Natural killer cell (primary cell): ENCODE results near the gene KIAA0513. TPM values are rescaled to one million over a fixed set of nuclear protein-coding genes. Genes with fewer than 3 reads are reported as not detected.
A peak's percentile ranks its signal among the peaks of the same experiment; 100 is the strongest.

Experiments used
- ATAC-seq, 3 donors: fragments of 150-1000 bp in 2 of 3; fragments of 200-7000 bp in 1 of 3; cut with Tn5 transposase; 1 replicate in 1 of 3; 2 replicates in 2 of 3; pipeline ENCODE4 v1.10.0; 2021; ENCODE audit warnings: mild to moderate bottlenecking in 2 of 3, moderate library complexity in 2 of 3
- DNase-seq, 2 donors: peaks; one replicate each; pipeline versions ENCODE4 v3.0.0 to v3.0.0-alpha.2; 2013 to 2021; ENCODE audit warnings: mixed read lengths in 1 of 2
- H3K27ac ChIP-seq: one replicate; pipeline ENCODE4 v1.5.1; 2013; ENCODE audit warnings: mild to moderate bottlenecking, low read length
- H3K27me3 ChIP-seq: one replicate; pipeline ENCODE4 v1.6.1; 2013; ENCODE audit warnings: low read length; ENCODE audit not compliant: control insufficient read depth, insufficient read depth
- H3K36me3 ChIP-seq: one replicate; pipeline ENCODE4 v1.6.1; 2013; ENCODE audit warnings: low read length; ENCODE audit not compliant: control insufficient read depth, insufficient read depth
- H3K4me1 ChIP-seq: one replicate; pipeline ENCODE4 v1.6.1; 2013; ENCODE audit warnings: low read length; ENCODE audit not compliant: control insufficient read depth, insufficient read depth
- H3K4me3 ChIP-seq: one replicate; pipeline ENCODE4 v1.5.1; 2013; ENCODE audit warnings: low read length
- H3K9me3 ChIP-seq: one replicate; pipeline ENCODE4 v1.6.1; 2013; ENCODE audit warnings: low read length; ENCODE audit not compliant: control insufficient read depth, insufficient read depth
- H3K27ac Mint-ChIP-seq, 2 donors: one replicate each; pipeline ENCODE4 v1.8.0; 2022; ENCODE audit warnings: mild to moderate bottlenecking in 2 of 2, mixed read lengths in 2 of 2, moderate library complexity in 1 of 2
- H3K27me3 Mint-ChIP-seq, 2 donors: one replicate each; pipeline ENCODE4 v1.8.0; 2022; ENCODE audit warnings: low read depth in 2 of 2, mixed read lengths in 2 of 2
- H3K36me3 Mint-ChIP-seq: one replicate; pipeline ENCODE4 v1.8.0; 2022; ENCODE audit warnings: mixed read lengths
- H3K4me1 Mint-ChIP-seq, 2 donors: one replicate each; pipeline ENCODE4 v1.8.0; 2022; ENCODE audit warnings: mixed read lengths in 2 of 2
- H3K4me3 Mint-ChIP-seq: one replicate; pipeline ENCODE4 v1.8.0; 2022; ENCODE audit warnings: mild to moderate bottlenecking, moderate library complexity, mixed read lengths
- H3K9me3 Mint-ChIP-seq, 2 donors: one replicate each; pipeline ENCODE4 v1.8.0; 2022; ENCODE audit warnings: mixed read lengths in 2 of 2
- WGBS: methylation state at CpG from one replicate; pipeline ENCODE4 v1.1.7; 2013; ENCODE audit warnings: missing lambda C conversion rate; ENCODE audit not compliant: insufficient coverage; 5-methylcytosine and 5-hydroxymethylcytosine counted together
- intact Hi-C: fragments of 100-400 bp; cut with micrococcal nuclease; formaldehyde crosslinking; loops from one replicate; pipeline ENCODE4 v1.14.2; 2022
- total RNA-seq, 4 donors: library from RNA; stranded (reverse); fragments of 120-200 nt in 1 of 4; gene quantifications; one replicate each; pipeline versions ENCODE4 v1.2.3 to v1.2.4, GENCODE V29; 2013 to 2022
- TF ChIP-seq, protein P1 (sequence below): fragments of 200-600 bp; IDR thresholded peaks from one replicate; pipeline ENCODE4 v1.8.0; 2022; ENCODE audit warnings: antibody characterized with exemption

Gene KIAA0513
- total RNA-seq, 3 donors from 2014 or later (not counting 1 experiment from before 2014, with no cell fraction given): 7.9 to 17.7 (median 12.1) TPM

DNA sequence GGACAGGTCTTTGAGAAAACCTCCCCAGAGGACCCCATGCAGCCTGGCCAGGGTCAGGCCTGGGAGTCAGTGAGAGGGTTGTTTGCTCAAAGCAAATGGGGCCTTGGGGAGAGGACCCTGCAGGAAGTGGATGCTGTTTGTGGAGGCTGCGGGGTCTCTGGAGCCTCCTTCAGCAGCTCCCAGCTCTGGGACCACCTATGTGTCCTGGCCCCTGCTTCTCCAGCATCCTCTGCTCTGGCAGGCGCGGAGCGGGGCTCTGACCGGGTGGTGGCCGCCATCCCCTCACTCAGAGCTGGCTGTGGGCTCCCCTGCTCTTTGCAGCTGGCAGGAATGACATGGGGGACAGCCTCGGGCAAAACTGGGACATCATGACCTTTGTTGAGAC lies 114.5 kb downstream of the KIAA0513 start:
- Mint-ChIP-seq H3K27me3 (peaks cover 25 to 27% of the 10 kb centered on the region in 2 donors), H3K36me3 (no peaks in the 10 kb centered on the region), H3K4me1 (peaks cover 18 to 28% of the 10 kb centered on the region in 2 donors), H3K9me3 (no peaks in the 10 kb centered on the region), H3K4me3 (no peak overlapping the region), H3K27ac (peak overlapping the region in 1 of 2 donors; percentile 52)
- Histone ChIP-seq H3K36me3 (no peaks in the 10 kb centered on the region), H3K4me3 (no peak overlapping the region), H3K27me3 (peaks cover 4% of the 10 kb centered on the region), H3K9me3 (no peaks in the 10 kb centered on the region), H3K4me1 (peaks cover 33% of the 10 kb centered on the region), H3K27ac (no peak overlapping the region)
- ATAC-seq: no peak
- WGBS: 93% methylated on average over 7 of the region's 7 CpGs
- TF ChIP-seq, protein P1, sequence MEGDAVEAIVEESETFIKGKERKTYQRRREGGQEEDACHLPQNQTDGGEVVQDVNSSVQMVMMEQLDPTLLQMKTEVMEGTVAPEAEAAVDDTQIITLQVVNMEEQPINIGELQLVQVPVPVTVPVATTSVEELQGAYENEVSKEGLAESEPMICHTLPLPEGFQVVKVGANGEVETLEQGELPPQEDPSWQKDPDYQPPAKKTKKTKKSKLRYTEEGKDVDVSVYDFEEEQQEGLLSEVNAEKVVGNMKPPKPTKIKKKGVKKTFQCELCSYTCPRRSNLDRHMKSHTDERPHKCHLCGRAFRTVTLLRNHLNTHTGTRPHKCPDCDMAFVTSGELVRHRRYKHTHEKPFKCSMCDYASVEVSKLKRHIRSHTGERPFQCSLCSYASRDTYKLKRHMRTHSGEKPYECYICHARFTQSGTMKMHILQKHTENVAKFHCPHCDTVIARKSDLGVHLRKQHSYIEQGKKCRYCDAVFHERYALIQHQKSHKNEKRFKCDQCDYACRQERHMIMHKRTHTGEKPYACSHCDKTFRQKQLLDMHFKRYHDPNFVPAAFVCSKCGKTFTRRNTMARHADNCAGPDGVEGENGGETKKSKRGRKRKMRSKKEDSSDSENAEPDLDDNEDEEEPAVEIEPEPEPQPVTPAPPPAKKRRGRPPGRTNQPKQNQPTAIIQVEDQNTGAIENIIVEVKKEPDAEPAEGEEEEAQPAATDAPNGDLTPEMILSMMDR: no peak
- no peak for DNase-seq
- intact Hi-C loops: no loop called here

DNA sequence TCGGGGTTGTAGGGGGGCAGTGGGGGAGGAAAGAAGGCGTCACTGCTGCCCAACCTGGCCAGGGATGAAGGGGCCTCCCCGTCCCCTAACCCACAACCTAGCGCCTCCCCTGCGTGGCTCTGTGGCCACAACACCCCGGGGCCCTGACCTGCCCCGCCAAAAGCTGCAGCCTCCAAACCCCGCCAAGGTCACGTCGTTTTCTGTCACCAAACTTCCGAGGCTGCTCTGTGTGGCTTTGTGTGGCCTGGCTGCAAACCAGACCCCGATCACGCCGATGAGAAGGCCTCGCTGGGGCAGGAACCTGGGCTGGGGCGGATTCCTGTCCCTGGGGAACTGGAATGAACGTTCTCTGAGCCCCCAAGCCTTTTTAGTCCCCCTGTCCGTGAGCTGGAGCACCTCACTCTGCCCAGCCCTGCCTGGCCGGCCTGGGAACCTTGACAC lies 115.2 kb downstream of the KIAA0513 start:
- H3K27me3 ChIP-seq: peaks cover under 1% of the 10 kb centered on the region
- TF ChIP-seq, protein P1: no peak
- H3K9me3 Mint-ChIP-seq: no peaks in the 10 kb centered on the region

More for the DNA sequence above, 115.2 kb downstream of the KIAA0513 start:
- no peaks in the 10 kb centered on the region for H3K9me3 ChIP-seq
- WGBS: 23% methylated on average over 19 of the region's 19 CpGs
- no peak overlapping the region for H3K27ac ChIP-seq
- Mint-ChIP-seq H3K27me3 (peaks cover 22% of the 10 kb centered on the region in 2 donors), H3K36me3 (no peaks in the 10 kb centered on the region), H3K27ac (peak overlapping the region in 1 of 2 donors; percentile 52), H3K4me3 (no peak overlapping the region), H3K4me1 (peaks cover 18 to 24% of the 10 kb centered on the region in 2 donors)
- no peaks in the 10 kb centered on the region for H3K36me3 ChIP-seq
- peaks cover 26% of the 10 kb centered on the region for H3K4me1 ChIP-seq
- DNase-seq (no peak), ATAC-seq (peak in 2 of 3 donors; percentile 40 to 83)
- no peak overlapping the region for H3K4me3 ChIP-seq
- intact Hi-C loops: no loop called here

Other genes with a start within 250 kb of the KIAA0513 start
- 1 to 10 TPM in 1 of 3 donors, under 1 TPM in 1, not detected in 1; 0.86 to 6.3 TPM for gene CRISPLD2, start 207.8 kb upstream of the KIAA0513 start, total RNA-seq
- 10 to 100 TPM; 37.9 to 64.9 (median 45.2) TPM for gene ZDHHC7, start 16.3 kb upstream of the KIAA0513 start, total RNA-seq
- gene CIBAR2, start 84.7 kb downstream of the KIAA0513 start, total RNA-seq: not detected